ENCODE results near the gene U2AF2. TPM values are rescaled to one million over a fixed set of nuclear protein-coding genes. Genes with fewer than 3 reads are reported as not detected.

Gene U2AF2
- polyA plus RNA-seq, 2 donors, result 110 to 120 TPM

DNA sequence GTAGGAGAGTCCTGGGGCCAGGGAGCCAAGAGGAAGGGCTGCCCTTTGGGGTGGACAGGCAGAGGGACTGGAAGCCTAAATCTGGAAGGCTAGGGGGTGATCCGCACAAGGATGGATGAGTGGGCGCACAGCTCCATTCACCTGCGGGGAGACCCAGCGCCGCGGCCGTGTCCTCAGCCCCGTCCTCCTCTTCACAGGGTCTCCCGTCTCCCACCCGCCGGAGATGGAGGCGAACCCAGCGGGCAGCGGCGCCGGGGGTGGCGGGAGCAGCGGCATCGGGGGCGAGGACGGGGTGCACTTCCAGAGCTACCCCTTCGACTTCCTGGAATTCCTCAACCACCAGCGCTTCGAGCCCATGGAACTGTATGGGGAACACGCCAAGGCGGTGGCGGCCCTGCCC, 41.4 kb upstream of the U2AF2 start:
- Histone ChIP-seq H3K27me3 (ENCODE audit: control insufficient read depth in 1 of 2, insufficient read depth in 2 of 2, low read length in 2 of 2) (no peaks in the 10 kb centered on the region), H3K27ac (ENCODE audit: low read depth in 2 of 2, low read length in 1 of 2) (no peak overlapping the region), H3K36me3 (ENCODE audit: control insufficient read depth in 2 of 2, insufficient read depth in 2 of 2, low read length in 1 of 2) (peaks cover 0 to 27% of the 10 kb centered on the region in 2 donors), H3K9me3 (ENCODE audit: control insufficient read depth in 2 of 2, insufficient read depth in 1 of 2, low read depth in 1 of 2, low read length in 1 of 2) (no peaks in the 10 kb centered on the region), H3K4me1 (ENCODE audit: control insufficient read depth in 2 of 2, insufficient read depth in 2 of 2, low read length in 1 of 2) (peaks cover 0 to 3% of the 10 kb centered on the region in 2 donors), H3K4me3 (ENCODE audit: low read depth in 1 of 2, low read length in 2 of 2) (no peak overlapping the region)
- WGBS, 2 donors, result 94 to 96% methylated on average over 27 of the region's 27 CpGs

DNA sequence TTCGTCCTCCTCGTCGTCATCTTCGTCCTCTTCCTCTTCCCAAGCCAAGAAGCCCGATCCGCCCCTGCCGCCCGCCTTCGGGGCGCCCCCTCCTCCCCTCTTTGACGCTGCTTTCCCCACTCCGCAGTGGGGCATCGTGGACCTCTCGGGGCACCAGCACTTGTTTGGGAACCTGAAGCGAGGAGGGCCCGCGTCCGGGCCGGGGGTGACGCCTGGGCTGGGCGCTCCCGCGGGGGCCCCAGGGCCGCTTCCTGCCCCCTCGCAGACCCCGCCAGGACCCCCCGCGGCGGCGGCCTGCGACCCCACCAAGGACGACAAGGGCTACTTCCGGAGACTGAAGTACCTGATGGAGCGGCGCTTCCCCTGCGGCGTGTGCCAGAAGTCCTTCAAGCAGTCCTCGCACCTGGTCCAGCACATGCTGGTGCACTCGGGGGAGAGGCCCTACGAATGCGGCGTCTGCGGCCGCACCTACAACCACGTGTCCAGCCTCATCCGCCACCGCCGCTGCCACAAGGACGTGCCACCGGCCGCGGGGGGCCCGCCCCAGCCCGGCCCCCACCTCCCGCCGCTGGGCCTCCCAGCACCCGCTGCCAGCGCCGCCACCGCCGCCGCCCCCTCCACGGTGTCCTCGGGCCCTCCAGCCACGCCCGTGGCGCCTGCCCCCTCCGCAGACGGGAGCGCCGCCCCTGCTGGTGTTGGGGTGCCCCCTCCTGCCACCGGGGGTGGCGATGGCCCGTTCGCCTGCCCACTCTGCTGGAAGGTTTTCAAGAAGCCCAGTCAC, 40.7 kb upstream of the U2AF2 start:
- no peak overlapping the region for H3K27ac ChIP-seq (ENCODE audit: low read depth in 2 of 2, low read length in 1 of 2)
- H3K4me1 ChIP-seq (ENCODE audit: control insufficient read depth in 2 of 2, insufficient read depth in 2 of 2, low read length in 1 of 2), result peaks cover 0 to 3% of the 10 kb centered on the region in 2 donors
- H3K4me3 ChIP-seq (ENCODE audit: low read depth in 1 of 2, low read length in 2 of 2), result no peak overlapping the region
- 95 to 96% methylated on average over 64 to 75 of the region's 75 CpGs for WGBS, 2 donors
- H3K36me3 ChIP-seq (ENCODE audit: control insufficient read depth in 2 of 2, insufficient read depth in 2 of 2, low read length in 1 of 2), result peaks cover 0 to 27% of the 10 kb centered on the region in 2 donors
- no peaks in the 10 kb centered on the region for H3K27me3 ChIP-seq (ENCODE audit: control insufficient read depth in 1 of 2, insufficient read depth in 2 of 2, low read length in 2 of 2)
- H3K9me3 ChIP-seq (ENCODE audit: control insufficient read depth in 2 of 2, insufficient read depth in 1 of 2, low read depth in 1 of 2, low read length in 1 of 2), result no peaks in the 10 kb centered on the region

DNA sequence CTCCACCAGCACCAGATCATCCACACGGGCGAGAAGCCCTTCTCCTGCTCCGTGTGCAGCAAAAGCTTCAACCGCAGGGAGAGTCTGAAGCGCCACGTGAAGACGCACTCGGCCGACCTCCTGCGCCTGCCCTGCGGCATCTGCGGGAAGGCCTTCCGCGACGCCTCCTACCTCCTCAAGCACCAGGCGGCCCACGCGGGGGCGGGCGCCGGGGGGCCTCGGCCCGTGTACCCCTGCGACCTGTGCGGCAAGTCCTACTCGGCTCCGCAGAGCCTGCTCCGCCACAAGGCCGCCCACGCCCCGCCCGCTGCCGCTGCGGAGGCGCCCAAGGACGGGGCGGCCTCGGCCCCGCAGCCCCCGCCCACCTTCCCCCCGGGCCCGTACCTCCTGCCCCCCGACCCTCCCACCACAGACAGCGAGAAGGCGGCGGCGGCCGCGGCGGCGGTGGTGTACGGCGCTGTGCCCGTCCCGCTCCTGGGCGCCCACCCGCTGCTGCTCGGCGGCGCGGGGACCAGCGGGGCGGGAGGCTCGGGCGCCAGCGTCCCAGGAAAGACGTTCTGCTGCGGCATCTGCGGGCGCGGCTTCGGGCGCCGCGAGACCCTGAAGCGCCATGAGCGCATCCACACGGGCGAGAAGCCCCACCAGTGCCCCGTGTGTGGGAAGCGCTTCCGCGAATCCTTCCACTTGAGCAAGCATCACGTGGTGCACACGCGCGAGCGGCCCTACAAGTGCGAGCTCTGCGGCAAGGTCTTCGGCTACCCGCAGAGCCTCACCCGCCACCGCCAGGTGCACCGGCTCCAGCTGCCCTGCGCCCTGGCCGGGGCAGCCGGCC, 39.9 kb upstream of the U2AF2 start:
- 97 to 98% methylated on average over 67 to 98 of the region's 98 CpGs for WGBS, 2 donors
- Histone ChIP-seq H3K9me3 (ENCODE audit: control insufficient read depth in 2 of 2, insufficient read depth in 1 of 2, low read depth in 1 of 2, low read length in 1 of 2) (no peaks in the 10 kb centered on the region), H3K4me1 (ENCODE audit: control insufficient read depth in 2 of 2, insufficient read depth in 2 of 2, low read length in 1 of 2) (peaks cover 0 to 3% of the 10 kb centered on the region in 2 donors), H3K27ac (ENCODE audit: low read depth in 2 of 2, low read length in 1 of 2) (no peak overlapping the region), H3K4me3 (ENCODE audit: low read depth in 1 of 2, low read length in 2 of 2) (no peak overlapping the region), H3K36me3 (ENCODE audit: control insufficient read depth in 2 of 2, insufficient read depth in 2 of 2, low read length in 1 of 2) (peaks cover 0 to 27% of the 10 kb centered on the region in 2 donors), H3K27me3 (ENCODE audit: control insufficient read depth in 1 of 2, insufficient read depth in 2 of 2, low read length in 2 of 2) (no peaks in the 10 kb centered on the region)

DNA sequence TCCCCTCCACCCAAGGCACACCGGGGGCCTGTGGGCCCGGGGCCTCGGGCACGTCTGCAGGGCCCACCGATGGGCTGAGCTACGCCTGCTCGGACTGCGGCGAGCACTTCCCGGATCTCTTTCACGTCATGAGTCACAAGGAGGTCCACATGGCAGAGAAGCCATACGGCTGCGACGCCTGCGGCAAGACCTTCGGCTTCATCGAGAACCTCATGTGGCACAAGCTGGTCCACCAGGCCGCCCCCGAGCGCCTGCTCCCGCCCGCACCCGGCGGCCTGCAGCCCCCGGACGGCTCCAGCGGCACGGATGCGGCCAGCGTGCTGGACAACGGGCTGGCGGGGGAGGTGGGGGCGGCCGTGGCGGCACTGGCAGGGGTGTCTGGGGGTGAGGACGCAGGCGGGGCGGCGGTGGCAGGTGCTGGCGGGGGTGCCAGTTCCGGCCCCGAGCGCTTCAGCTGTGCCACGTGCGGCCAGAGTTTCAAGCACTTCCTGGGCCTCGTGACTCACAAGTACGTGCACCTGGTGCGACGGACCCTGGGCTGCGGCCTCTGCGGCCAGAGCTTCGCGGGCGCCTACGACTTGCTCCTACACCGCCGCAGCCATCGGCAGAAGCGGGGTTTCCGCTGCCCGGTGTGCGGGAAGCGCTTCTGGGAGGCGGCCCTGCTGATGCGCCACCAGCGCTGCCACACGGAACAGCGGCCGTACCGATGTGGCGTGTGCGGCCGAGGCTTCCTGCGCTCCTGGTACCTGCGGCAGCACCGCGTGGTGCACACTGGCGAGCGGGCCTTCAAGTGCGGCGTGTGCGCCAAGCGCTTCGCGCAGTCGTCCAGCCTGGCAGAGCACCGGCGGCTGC, 39.1 kb upstream of the U2AF2 start:
- WGBS, 2 donors, result 97% methylated on average over 70 to 88 of the region's 88 CpGs
- no peak overlapping the region for H3K27ac ChIP-seq (ENCODE audit: low read depth in 2 of 2, low read length in 1 of 2)
- H3K27me3 ChIP-seq (ENCODE audit: control insufficient read depth in 1 of 2, insufficient read depth in 2 of 2, low read length in 2 of 2), result no peaks in the 10 kb centered on the region
- peaks cover 0 to 3% of the 10 kb centered on the region in 2 donors for H3K4me1 ChIP-seq (ENCODE audit: control insufficient read depth in 2 of 2, insufficient read depth in 2 of 2, low read length in 1 of 2)
- H3K9me3 ChIP-seq (ENCODE audit: control insufficient read depth in 2 of 2, insufficient read depth in 1 of 2, low read depth in 1 of 2, low read length in 1 of 2), result no peaks in the 10 kb centered on the region
- peaks cover 0 to 27% of the 10 kb centered on the region in 2 donors for H3K36me3 ChIP-seq (ENCODE audit: control insufficient read depth in 2 of 2, insufficient read depth in 2 of 2, low read length in 1 of 2)
- H3K4me3 ChIP-seq (ENCODE audit: low read depth in 1 of 2, low read length in 2 of 2), result no peak overlapping the region

DNA sequence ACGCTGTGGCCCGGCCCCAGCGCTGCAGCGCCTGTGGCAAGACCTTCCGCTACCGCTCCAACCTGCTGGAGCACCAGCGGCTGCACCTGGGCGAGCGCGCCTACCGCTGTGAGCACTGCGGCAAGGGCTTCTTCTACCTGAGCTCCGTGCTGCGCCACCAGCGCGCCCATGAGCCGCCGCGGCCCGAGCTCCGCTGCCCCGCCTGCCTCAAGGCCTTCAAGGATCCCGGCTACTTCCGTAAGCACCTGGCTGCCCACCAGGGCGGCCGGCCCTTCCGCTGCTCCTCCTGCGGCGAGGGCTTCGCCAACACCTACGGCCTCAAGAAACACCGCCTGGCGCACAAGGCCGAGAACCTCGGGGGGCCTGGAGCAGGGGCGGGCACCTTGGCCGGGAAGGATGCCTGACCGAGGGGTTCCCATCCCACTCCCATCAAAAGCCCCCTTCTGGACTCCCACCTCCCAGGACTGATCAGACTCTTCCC, 38.4 kb upstream of the U2AF2 start:
- no peak overlapping the region for H3K4me3 ChIP-seq (ENCODE audit: low read depth in 1 of 2, low read length in 2 of 2)
- 96 to 97% methylated on average over 38 of the region's 38 CpGs for WGBS, 2 donors

DNA sequence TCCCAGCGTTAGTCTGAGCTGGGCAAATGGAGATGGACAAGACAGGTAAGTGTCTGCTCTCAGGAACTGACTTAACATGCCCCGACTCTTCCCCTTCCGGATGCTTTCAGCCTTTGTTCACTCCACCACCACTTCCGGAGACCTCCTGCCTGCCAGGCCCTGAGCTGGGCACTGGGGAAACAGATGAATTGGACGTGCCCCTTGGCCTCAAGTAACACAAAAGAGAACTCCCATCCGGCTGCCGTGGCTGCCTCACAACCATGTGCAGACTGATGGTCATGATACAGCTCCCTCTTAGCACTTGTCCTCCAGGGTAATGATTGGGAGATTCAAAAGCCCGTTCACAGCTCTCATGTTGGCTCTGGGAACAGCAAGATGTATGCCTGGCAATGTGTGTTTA, 37.4 kb upstream of the U2AF2 start:
- H3K27me3 ChIP-seq (ENCODE audit: control insufficient read depth in 1 of 2, insufficient read depth in 2 of 2, low read length in 2 of 2), result no peaks in the 10 kb centered on the region
- no peak overlapping the region for H3K27ac ChIP-seq (ENCODE audit: low read depth in 2 of 2, low read length in 1 of 2)
- peaks cover 0 to 34% of the 10 kb centered on the region in 2 donors for H3K36me3 ChIP-seq (ENCODE audit: control insufficient read depth in 2 of 2, insufficient read depth in 2 of 2, low read length in 1 of 2)
- no peaks in the 10 kb centered on the region for H3K9me3 ChIP-seq (ENCODE audit: control insufficient read depth in 2 of 2, insufficient read depth in 1 of 2, low read depth in 1 of 2, low read length in 1 of 2)
- WGBS, 2 donors, result 78 to 86% methylated on average over 8 of the region's 8 CpGs
- H3K4me3 ChIP-seq (ENCODE audit: low read depth in 1 of 2, low read length in 2 of 2), result no peak overlapping the region
- no peaks in the 10 kb centered on the region for H3K4me1 ChIP-seq (ENCODE audit: control insufficient read depth in 2 of 2, insufficient read depth in 2 of 2, low read length in 1 of 2)

More for the DNA sequence above, 38.4 kb upstream of the U2AF2 start:
- H3K27ac ChIP-seq (ENCODE audit: low read depth in 2 of 2, low read length in 1 of 2), result no peak overlapping the region
- H3K9me3 ChIP-seq (ENCODE audit: control insufficient read depth in 2 of 2, insufficient read depth in 1 of 2, low read depth in 1 of 2, low read length in 1 of 2), result no peaks in the 10 kb centered on the region
- no peaks in the 10 kb centered on the region for H3K27me3 ChIP-seq (ENCODE audit: control insufficient read depth in 1 of 2, insufficient read depth in 2 of 2, low read length in 2 of 2)
- H3K36me3 ChIP-seq (ENCODE audit: control insufficient read depth in 2 of 2, insufficient read depth in 2 of 2, low read length in 1 of 2), result peaks cover 0 to 31% of the 10 kb centered on the region in 2 donors
- peaks cover 0 to 2% of the 10 kb centered on the region in 2 donors for H3K4me1 ChIP-seq (ENCODE audit: control insufficient read depth in 2 of 2, insufficient read depth in 2 of 2, low read length in 1 of 2)

DNA sequence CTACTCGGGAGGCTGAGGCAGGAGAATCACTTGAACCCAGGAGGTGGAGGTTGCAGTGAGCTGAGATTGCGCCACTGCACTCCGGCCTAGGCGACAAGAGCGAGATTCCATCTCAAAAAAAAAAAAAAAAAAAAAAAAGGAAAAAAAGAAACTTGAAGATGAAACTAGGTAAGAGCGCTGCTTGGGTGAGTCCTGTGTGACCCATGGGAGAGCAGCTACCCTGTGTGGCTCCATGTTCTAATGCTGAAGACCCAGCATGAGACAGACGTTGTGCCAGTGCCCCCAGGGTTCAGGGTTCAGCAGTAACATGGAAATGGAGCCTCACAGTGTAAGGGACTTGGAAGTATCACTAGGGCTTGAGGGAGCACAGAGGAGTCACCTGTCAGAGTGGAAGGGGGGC, 36.4 kb upstream of the U2AF2 start:
- no peak overlapping the region for H3K27ac ChIP-seq (ENCODE audit: low read depth in 2 of 2, low read length in 1 of 2)
- H3K4me1 ChIP-seq (ENCODE audit: control insufficient read depth in 2 of 2, insufficient read depth in 2 of 2, low read length in 1 of 2), result no peaks in the 10 kb centered on the region
- peaks cover 0 to 34% of the 10 kb centered on the region in 2 donors for H3K36me3 ChIP-seq (ENCODE audit: control insufficient read depth in 2 of 2, insufficient read depth in 2 of 2, low read length in 1 of 2)
- no peak overlapping the region for H3K4me3 ChIP-seq (ENCODE audit: low read depth in 1 of 2, low read length in 2 of 2)
- H3K27me3 ChIP-seq (ENCODE audit: control insufficient read depth in 1 of 2, insufficient read depth in 2 of 2, low read length in 2 of 2), result no peaks in the 10 kb centered on the region
- no peaks in the 10 kb centered on the region for H3K9me3 ChIP-seq (ENCODE audit: control insufficient read depth in 2 of 2, insufficient read depth in 1 of 2, low read depth in 1 of 2, low read length in 1 of 2)
- WGBS, 2 donors, result 84 to 85% methylated on average over 7 of the region's 7 CpGs

DNA sequence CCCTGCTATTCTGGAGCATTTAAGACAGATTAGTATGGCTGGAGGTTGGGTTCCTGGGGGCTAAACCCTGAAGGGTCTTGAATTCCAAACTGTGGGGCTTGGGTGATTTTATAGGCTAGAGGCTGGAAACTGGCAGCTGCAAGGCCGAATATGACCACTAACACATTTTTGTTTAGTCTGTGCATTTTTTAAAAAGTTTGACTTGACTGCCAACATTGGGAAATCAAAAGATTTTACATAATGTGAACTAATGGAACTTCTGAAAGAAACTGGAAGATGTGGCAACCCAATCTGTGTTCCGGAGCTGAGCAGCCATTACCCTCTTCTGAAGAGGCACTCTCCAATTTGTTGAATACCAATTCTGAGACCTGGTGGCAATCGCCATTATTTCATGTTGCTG, 35.5 kb upstream of the U2AF2 start:
- 74 to 80% methylated on average over 3 of the region's 3 CpGs for WGBS, 2 donors
- no peak overlapping the region for H3K27ac ChIP-seq (ENCODE audit: low read depth in 2 of 2, low read length in 1 of 2)
- no peaks in the 10 kb centered on the region for H3K27me3 ChIP-seq (ENCODE audit: control insufficient read depth in 1 of 2, insufficient read depth in 2 of 2, low read length in 2 of 2)
- no peak overlapping the region for H3K4me3 ChIP-seq (ENCODE audit: low read depth in 1 of 2, low read length in 2 of 2)
- peaks cover 0 to 32% of the 10 kb centered on the region in 2 donors for H3K36me3 ChIP-seq (ENCODE audit: control insufficient read depth in 2 of 2, insufficient read depth in 2 of 2, low read length in 1 of 2)
- no peaks in the 10 kb centered on the region for H3K9me3 ChIP-seq (ENCODE audit: control insufficient read depth in 2 of 2, insufficient read depth in 1 of 2, low read depth in 1 of 2, low read length in 1 of 2)
- no peaks in the 10 kb centered on the region for H3K4me1 ChIP-seq (ENCODE audit: control insufficient read depth in 2 of 2, insufficient read depth in 2 of 2, low read length in 1 of 2)
